Mesothelial cell of epicardium (in vitro differentiated cells): ENCODE measurements around the gene PLCB1. TPM values are rescaled to one million over a fixed set of nuclear protein-coding genes. Genes with fewer than 3 reads are reported as not detected.

Source experiments
- DNase-seq, 2 experiments: peaks; one replicate each; pipeline ENCODE4 v3.0.0; 2021; ENCODE audit warnings: low spot score in 2 of 2; ENCODE audit not compliant: unreplicated experiment in 2 of 2
- H3K27ac Mint-ChIP-seq: 2 replicates; pipeline ENCODE4 v1.8.0; 2021; ENCODE audit warnings: mixed read lengths
- H3K27me3 Mint-ChIP-seq: 2 replicates; pipeline ENCODE4 v1.8.0; 2021; ENCODE audit warnings: low read depth, mixed read lengths
- H3K36me3 Mint-ChIP-seq: 2 replicates; pipeline ENCODE4 v1.8.0; 2021; ENCODE audit warnings: mixed read lengths
- H3K4me1 Mint-ChIP-seq: 2 replicates; pipeline ENCODE4 v1.8.0; 2021; ENCODE audit warnings: mixed read lengths
- H3K4me3 Mint-ChIP-seq: 2 replicates; pipeline ENCODE4 v1.8.0; 2021; ENCODE audit warnings: mild to moderate bottlenecking, moderate library complexity, mixed read lengths
- H3K9me3 Mint-ChIP-seq: 2 replicates; pipeline ENCODE4 v1.8.0; 2021; ENCODE audit warnings: mixed read lengths
- total RNA-seq: library from RNA; stranded (reverse); gene quantifications from 3 replicates; pipeline ENCODE4 v1.2.1, GENCODE V29; 2021
- TF ChIP-seq, protein P1 (sequence below): fragments of 200-600 bp; sonication (generic); IDR thresholded peaks from one replicate; pipeline ENCODE4 v1.5.0; 2021; ENCODE audit warnings: antibody characterized with exemption; ENCODE audit not compliant: unreplicated experiment

The PLCB1 gene
- total RNA-seq, 1 donor from 2014 or later = 41.5 TPM

DNA sequence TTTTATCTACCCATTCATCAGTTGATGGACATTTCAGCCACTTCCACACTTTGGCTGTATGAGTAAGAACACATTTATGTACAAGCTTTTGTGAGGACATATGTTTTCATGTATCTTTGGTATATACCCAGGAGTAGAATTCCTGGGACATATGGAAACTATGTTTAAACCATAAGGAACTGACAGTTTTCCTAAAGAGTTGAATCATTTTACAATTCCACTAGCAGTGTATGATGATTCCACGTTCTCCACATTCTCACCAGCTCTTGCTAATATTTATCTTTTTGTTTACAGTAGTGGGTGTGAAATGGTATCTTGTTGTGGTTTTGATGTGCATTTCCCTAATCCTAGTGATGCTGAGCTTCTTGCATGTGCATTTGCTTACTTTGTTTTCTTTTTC is 338.1 kb downstream of the PLCB1 start:
- Mint-ChIP-seq H3K9me3 (peaks cover 8% of the 10 kb centered on the region), H3K36me3 (peaks cover 4% of the 10 kb centered on the region), H3K27me3 (peaks cover 4% of the 10 kb centered on the region), H3K4me3 (no peak overlapping the region), H3K27ac (no peak overlapping the region), H3K4me1 (no peaks in the 10 kb centered on the region)
- TF ChIP-seq, protein P1, sequence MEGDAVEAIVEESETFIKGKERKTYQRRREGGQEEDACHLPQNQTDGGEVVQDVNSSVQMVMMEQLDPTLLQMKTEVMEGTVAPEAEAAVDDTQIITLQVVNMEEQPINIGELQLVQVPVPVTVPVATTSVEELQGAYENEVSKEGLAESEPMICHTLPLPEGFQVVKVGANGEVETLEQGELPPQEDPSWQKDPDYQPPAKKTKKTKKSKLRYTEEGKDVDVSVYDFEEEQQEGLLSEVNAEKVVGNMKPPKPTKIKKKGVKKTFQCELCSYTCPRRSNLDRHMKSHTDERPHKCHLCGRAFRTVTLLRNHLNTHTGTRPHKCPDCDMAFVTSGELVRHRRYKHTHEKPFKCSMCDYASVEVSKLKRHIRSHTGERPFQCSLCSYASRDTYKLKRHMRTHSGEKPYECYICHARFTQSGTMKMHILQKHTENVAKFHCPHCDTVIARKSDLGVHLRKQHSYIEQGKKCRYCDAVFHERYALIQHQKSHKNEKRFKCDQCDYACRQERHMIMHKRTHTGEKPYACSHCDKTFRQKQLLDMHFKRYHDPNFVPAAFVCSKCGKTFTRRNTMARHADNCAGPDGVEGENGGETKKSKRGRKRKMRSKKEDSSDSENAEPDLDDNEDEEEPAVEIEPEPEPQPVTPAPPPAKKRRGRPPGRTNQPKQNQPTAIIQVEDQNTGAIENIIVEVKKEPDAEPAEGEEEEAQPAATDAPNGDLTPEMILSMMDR = no peak
- DNase-seq = no peak

DNA sequence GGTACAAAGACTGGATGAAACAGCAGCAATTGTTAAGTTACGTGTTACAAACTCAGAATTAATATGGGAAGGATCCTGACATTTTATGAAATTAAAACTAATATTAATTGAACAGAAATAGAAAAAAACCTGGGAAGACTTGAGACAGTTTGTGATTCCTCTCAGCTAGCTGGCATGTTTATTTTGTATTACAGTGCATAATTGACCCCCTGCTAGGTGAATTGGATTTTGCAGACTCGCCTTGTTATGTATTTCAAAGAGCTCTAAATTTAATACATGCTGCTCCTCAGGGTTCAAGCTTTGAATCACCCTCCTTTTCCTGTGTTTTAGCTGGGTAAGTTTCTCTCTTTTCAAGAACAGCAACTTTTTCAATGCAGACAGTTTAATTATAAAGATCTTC is 339.4 kb downstream of the PLCB1 start:
- no peaks in the 10 kb centered on the region for H3K36me3 Mint-ChIP-seq
- TF ChIP-seq, protein P1 = no peak
- peaks cover 4% of the 10 kb centered on the region for H3K9me3 Mint-ChIP-seq
- DNase-seq = no peak
- peaks cover 7% of the 10 kb centered on the region for H3K27me3 Mint-ChIP-seq
- no peaks in the 10 kb centered on the region for H3K4me1 Mint-ChIP-seq
- H3K27ac Mint-ChIP-seq = no peak overlapping the region
- H3K4me3 Mint-ChIP-seq = no peak overlapping the region

GRCh38 chr20:8473459-8473858 is 341.4 kb downstream of the PLCB1 start:
- Mint-ChIP-seq H3K27ac (no peak overlapping the region), H3K27me3 (peaks cover 7% of the 10 kb centered on the region)
- no peak for DNase-seq

GRCh38 chr20:8474027-8474668 is 342.1 kb downstream of the PLCB1 start:
- TF ChIP-seq, protein P1 = no peak
- no peak for DNase-seq
- H3K4me3 Mint-ChIP-seq = no peak overlapping the region
- H3K36me3 Mint-ChIP-seq = no peaks in the 10 kb centered on the region
- H3K27me3 Mint-ChIP-seq = peaks cover 7% of the 10 kb centered on the region
- no peaks in the 10 kb centered on the region for H3K9me3 Mint-ChIP-seq
- H3K27ac Mint-ChIP-seq = no peak overlapping the region
- no peaks in the 10 kb centered on the region for H3K4me1 Mint-ChIP-seq

More at GRCh38 chr20:8473459-8473858, 341.4 kb downstream of the PLCB1 start:
- H3K36me3 Mint-ChIP-seq = no peaks in the 10 kb centered on the region
- H3K4me3 Mint-ChIP-seq = no peak overlapping the region
- TF ChIP-seq, protein P1 = no peak
- no peaks in the 10 kb centered on the region for H3K9me3 Mint-ChIP-seq
- H3K4me1 Mint-ChIP-seq = no peaks in the 10 kb centered on the region

DNA sequence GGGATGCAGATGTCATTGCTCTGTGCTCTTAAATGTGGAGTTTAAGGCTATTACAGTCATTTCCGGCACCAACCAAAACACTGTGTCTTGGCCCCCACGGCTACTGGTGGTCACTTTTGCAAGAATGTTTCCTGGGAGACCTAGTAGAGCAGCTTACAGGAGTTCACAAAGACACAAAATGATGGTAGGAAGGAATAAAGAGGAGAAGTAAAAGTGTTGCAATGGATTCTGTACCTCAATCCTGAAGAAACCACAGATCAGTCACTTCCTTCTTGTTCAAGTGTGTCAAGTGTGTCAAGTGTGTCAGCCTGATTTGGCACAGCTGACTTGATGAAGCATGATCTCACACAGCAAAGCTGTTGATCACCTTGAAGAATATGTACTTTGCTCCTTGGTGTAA is 344.0 kb downstream of the PLCB1 start:
- H3K4me1 Mint-ChIP-seq = no peaks in the 10 kb centered on the region
- TF ChIP-seq, protein P1 = no peak
- no peaks in the 10 kb centered on the region for H3K9me3 Mint-ChIP-seq
- peaks cover 4% of the 10 kb centered on the region for H3K27me3 Mint-ChIP-seq
- DNase-seq = no peak
- no peak overlapping the region for H3K27ac Mint-ChIP-seq
- H3K4me3 Mint-ChIP-seq = no peak overlapping the region
- H3K36me3 Mint-ChIP-seq = no peaks in the 10 kb centered on the region
